HepG2 (cell line): ENCODE data around the gene MAPK11. TPM values are rescaled to one million over a fixed set of nuclear protein-coding genes. Genes with fewer than 3 reads are reported as not detected.
A peak's percentile ranks its signal among the peaks of the same experiment; 100 is the strongest.

Experiments
- CCDC6 ChIP-seq: sonication (generic); formaldehyde crosslinking; IDR thresholded peaks from 2 replicates; pipeline ENCODE4 v1.8.1; 2022; ENCODE audit warnings: mild to moderate bottlenecking, missing genetic modification reagents, moderate library complexity
- GFI1 ChIP-seq: sonication (generic); formaldehyde crosslinking; IDR thresholded peaks from 2 replicates; pipeline ENCODE4 v1.5.0; 2020; ENCODE audit warnings: missing genetic modification reagents, mild to moderate bottlenecking, borderline replicate concordance
- HNF4A ChIP-seq: sonication (generic); formaldehyde crosslinking; IDR thresholded peaks from 2 replicates; pipeline ENCODE4 v1.4.0; 2020; ENCODE audit warnings: missing genetic modification reagents
- HOXA5 ChIP-seq: sonication (generic); formaldehyde crosslinking; IDR thresholded peaks from 2 replicates; pipeline ENCODE4 v1.4.0; 2020; ENCODE audit warnings: missing genetic modification reagents
- KDM5B ChIP-seq: sonication (generic); formaldehyde crosslinking; IDR thresholded peaks from 2 replicates; pipeline ENCODE4 v1.4.0; 2020; ENCODE audit warnings: missing genetic modification reagents, mild to moderate bottlenecking, borderline replicate concordance
- KLF6 ChIP-seq: IDR thresholded peaks from 2 replicates; pipeline ENCODE4 v1.8.0; 2016; ENCODE audit warnings: missing biosample characterization, missing genetic modification reagents
- MTF2 ChIP-seq: sonication (generic); formaldehyde crosslinking; IDR thresholded peaks from 2 replicates; pipeline ENCODE4 v1.5.0; 2020; ENCODE audit warnings: missing genetic modification reagents, borderline replicate concordance
- POLR2G ChIP-seq: fragments of 200-400 bp; formaldehyde crosslinking; IDR thresholded peaks from 2 replicates; pipeline ENCODE4 v1.6.1; 2018; ENCODE audit warnings: mild to moderate bottlenecking, low read depth, low read length, moderate library complexity
- PPARG ChIP-seq: conservative IDR thresholded peaks from 2 replicates; pipeline ENCODE4 v1.6.1; 2016; ENCODE audit warnings: missing biosample characterization, missing genetic modification reagents
- STAT5B ChIP-seq: sonication (generic); formaldehyde crosslinking; IDR thresholded peaks from 2 replicates; pipeline ENCODE4 v1.4.0; 2020; ENCODE audit warnings: missing genetic modification reagents
- ZBTB21 ChIP-seq: sonication (generic); formaldehyde crosslinking; IDR thresholded peaks from 2 replicates; pipeline ENCODE4 v1.4.0; 2020; ENCODE audit warnings: missing genetic modification reagents
- ZNF232 ChIP-seq: sonication (generic); formaldehyde crosslinking; IDR thresholded peaks from 2 replicates; pipeline ENCODE4 v1.4.0; 2020; ENCODE audit warnings: missing genetic modification reagents, borderline replicate concordance
- ZNF331 ChIP-seq: sonication (generic); formaldehyde crosslinking; IDR thresholded peaks from 2 replicates; pipeline ENCODE4 v1.4.0; 2020; ENCODE audit warnings: missing genetic modification reagents
- ZNF460 ChIP-seq: sonication (generic); formaldehyde crosslinking; IDR thresholded peaks from 2 replicates; pipeline ENCODE4 v1.5.1; 2020; ENCODE audit warnings: missing genetic modification reagents, mild to moderate bottlenecking, borderline replicate concordance
- ZNF746 ChIP-seq: sonication (generic); formaldehyde crosslinking; IDR thresholded peaks from 2 replicates; pipeline ENCODE4 v1.8.0; 2022; ENCODE audit warnings: mild to moderate bottlenecking, missing genetic modification reagents
- ZNF747 ChIP-seq: sonication (generic); formaldehyde crosslinking; IDR thresholded peaks from 2 replicates; pipeline ENCODE4 v1.8.1; 2023; ENCODE audit warnings: missing genetic modification reagents, mild to moderate bottlenecking, borderline replicate concordance
- ZNF75D ChIP-seq: sonication (generic); formaldehyde crosslinking; IDR thresholded peaks from 2 replicates; pipeline ENCODE4 v1.8.1; 2023; ENCODE audit warnings: missing genetic modification reagents, mild to moderate bottlenecking, borderline replicate concordance
- polyA plus RNA-seq, 8 experiments: library from polyadenylated mRNA; depleted of rRNA in 3 of 8; stranded (reverse) in 7 of 8; unstranded in 1 of 8; fragments of >200 nt; fragmentation: Illumina TruSeq in 4 of 8; extraction: Trizol in 4 of 8; gene quantifications; 2 replicates each; pipeline versions ENCODE4 v1.2.1 to v1.2.3, GENCODE V29; 2011 to 2016; ENCODE audit warnings: low read depth in 4 of 8, missing spikeins in 1 of 8, mixed read lengths in 1 of 8; ENCODE audit not compliant: insufficient read depth in 1 of 8
- total RNA-seq, 5 experiments: library from RNA; depleted of rRNA; stranded (reverse); fragments of >200 nt; fragmentation: Illumina TruSeq; extraction: Trizol; gene quantifications; 2 replicates each; pipeline ENCODE4 v1.2.3, GENCODE V29; 2016; ENCODE audit warnings: low read depth in 1 of 5
- TF ChIP-seq, protein P1 (sequence below): sonication (generic); formaldehyde crosslinking; conservative IDR thresholded peaks from 2 replicates; pipeline ENCODE4 v1.4.0; 2020; ENCODE audit warnings: missing genetic modification reagents
- TF ChIP-seq, protein P2 (sequence below): sonication (generic); formaldehyde crosslinking; IDR thresholded peaks from 2 replicates; pipeline ENCODE4 v1.5.0; 2020; ENCODE audit warnings: missing genetic modification reagents
- TF ChIP-seq, protein P3 (sequence below): IDR thresholded peaks from 2 replicates; pipeline ENCODE4 v1.6.1; 2016
- TF ChIP-seq, protein P4 (sequence below): sonication (generic); formaldehyde crosslinking; IDR thresholded peaks from 2 replicates; pipeline ENCODE4 v1.4.0; 2020; ENCODE audit warnings: missing genetic modification reagents
- TF ChIP-seq, protein P5 (sequence below): sonication (generic); formaldehyde crosslinking; IDR thresholded peaks from 2 replicates; pipeline ENCODE4 v1.4.0; 2020; ENCODE audit warnings: missing genetic modification reagents, borderline replicate concordance

MAPK11 gene
- total and polyA plus RNA-seq, 2 of the 13 experiments (the other 11 are each of a cell fraction or from before 2014, with no cell fraction given): 0.15 to 0.17 TPM

DNA sequence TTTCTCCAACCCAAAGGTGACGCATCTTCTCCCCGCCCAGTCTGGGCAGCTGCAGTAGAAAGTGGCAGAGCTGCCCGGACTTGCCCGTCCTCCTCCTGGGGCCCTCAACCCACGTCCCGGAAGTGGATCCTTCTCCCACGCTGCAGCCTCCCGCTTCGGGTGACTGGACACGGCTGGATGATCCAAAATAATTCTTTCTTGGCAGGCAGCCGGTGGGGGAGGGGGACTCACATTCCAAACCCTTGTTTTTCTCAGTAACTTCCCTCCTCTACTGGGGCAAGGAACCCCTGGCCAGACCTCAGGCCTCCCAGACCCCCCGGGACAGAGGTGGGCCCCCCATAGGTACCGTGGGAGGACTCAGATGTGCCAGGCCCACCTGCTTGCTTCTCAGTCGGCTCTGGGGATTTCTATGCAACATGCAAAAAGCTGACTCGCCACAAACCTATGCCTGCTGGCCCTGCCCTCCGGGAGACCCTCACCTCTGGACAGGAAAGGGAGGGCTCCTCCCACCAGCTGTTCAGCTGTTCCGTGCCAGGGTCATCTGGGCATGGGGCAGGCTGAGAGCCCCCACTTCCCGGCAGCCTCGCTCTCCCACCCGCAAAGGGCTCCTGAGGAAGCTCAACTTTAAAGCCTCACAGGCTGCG, 35.9 kb upstream of the MAPK11 start (continued):
- TF ChIP-seq, protein P1, sequence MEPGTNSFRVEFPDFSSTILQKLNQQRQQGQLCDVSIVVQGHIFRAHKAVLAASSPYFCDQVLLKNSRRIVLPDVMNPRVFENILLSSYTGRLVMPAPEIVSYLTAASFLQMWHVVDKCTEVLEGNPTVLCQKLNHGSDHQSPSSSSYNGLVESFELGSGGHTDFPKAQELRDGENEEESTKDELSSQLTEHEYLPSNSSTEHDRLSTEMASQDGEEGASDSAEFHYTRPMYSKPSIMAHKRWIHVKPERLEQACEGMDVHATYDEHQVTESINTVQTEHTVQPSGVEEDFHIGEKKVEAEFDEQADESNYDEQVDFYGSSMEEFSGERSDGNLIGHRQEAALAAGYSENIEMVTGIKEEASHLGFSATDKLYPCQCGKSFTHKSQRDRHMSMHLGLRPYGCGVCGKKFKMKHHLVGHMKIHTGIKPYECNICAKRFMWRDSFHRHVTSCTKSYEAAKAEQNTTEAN (CRISPR knock-in tag): no peak
- TF ChIP-seq HOXA5 (no peak), MTF2 (CRISPR knock-in tag) (no peak), STAT5B (no peak), KDM5B (no peak), HNF4A (CRISPR knock-in tag) (no peak), ZNF746 (CRISPR knock-in tag) (peak; percentile 78; the same call in 1 of the 2 replicates), GFI1 (CRISPR knock-in tag) (no peak), KLF6 (CRISPR knock-in tag) (no peak), ZNF460 (no peak), ZNF232 (no peak), ZNF747 (CRISPR knock-in tag) (no peak), PPARG (0 out of 2 replicates have a peak, but pooled peaks have one; percentile 16), ZNF331 (0 out of 2 replicates have a peak, but pooled peaks have one; percentile 12), ZBTB21 (no peak), ZNF75D (CRISPR knock-in tag) (no peak), POLR2G (peak; percentile 67), CCDC6 (CRISPR knock-in tag) (no peak)
- TF ChIP-seq, protein P2, sequence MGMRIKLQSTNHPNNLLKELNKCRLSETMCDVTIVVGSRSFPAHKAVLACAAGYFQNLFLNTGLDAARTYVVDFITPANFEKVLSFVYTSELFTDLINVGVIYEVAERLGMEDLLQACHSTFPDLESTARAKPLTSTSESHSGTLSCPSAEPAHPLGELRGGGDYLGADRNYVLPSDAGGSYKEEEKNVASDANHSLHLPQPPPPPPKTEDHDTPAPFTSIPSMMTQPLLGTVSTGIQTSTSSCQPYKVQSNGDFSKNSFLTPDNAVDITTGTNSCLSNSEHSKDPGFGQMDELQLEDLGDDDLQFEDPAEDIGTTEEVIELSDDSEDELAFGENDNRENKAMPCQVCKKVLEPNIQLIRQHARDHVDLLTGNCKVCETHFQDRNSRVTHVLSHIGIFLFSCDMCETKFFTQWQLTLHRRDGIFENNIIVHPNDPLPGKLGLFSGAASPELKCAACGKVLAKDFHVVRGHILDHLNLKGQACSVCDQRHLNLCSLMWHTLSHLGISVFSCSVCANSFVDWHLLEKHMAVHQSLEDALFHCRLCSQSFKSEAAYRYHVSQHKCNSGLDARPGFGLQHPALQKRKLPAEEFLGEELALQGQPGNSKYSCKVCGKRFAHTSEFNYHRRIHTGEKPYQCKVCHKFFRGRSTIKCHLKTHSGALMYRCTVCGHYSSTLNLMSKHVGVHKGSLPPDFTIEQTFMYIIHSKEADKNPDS (CRISPR knock-in tag): no peak
- TF ChIP-seq, protein P3, sequence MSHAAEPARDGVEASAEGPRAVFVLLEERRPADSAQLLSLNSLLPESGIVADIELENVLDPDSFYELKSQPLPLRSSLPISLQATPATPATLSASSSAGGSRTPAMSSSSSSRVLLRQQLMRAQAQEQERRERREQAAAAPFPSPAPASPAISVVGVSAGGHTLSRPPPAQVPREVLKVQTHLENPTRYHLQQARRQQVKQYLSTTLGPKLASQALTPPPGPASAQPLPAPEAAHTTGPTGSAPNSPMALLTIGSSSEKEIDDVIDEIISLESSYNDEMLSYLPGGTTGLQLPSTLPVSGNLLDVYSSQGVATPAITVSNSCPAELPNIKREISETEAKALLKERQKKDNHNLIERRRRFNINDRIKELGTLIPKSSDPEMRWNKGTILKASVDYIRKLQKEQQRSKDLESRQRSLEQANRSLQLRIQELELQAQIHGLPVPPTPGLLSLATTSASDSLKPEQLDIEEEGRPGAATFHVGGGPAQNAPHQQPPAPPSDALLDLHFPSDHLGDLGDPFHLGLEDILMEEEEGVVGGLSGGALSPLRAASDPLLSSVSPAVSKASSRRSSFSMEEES (CRISPR knock-in tag): no peak; the same call in 1 of the 2 replicates
- TF ChIP-seq, protein P4, sequence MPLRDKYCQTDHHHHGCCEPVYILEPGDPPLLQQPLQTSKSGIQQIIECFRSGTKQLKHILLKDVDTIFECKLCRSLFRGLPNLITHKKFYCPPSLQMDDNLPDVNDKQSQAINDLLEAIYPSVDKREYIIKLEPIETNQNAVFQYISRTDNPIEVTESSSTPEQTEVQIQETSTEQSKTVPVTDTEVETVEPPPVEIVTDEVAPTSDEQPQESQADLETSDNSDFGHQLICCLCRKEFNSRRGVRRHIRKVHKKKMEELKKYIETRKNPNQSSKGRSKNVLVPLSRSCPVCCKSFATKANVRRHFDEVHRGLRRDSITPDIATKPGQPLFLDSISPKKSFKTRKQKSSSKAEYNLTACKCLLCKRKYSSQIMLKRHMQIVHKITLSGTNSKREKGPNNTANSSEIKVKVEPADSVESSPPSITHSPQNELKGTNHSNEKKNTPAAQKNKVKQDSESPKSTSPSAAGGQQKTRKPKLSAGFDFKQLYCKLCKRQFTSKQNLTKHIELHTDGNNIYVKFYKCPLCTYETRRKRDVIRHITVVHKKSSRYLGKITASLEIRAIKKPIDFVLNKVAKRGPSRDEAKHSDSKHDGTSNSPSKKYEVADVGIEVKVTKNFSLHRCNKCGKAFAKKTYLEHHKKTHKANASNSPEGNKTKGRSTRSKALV (CRISPR knock-in tag): no peak
- TF ChIP-seq, protein P5, sequence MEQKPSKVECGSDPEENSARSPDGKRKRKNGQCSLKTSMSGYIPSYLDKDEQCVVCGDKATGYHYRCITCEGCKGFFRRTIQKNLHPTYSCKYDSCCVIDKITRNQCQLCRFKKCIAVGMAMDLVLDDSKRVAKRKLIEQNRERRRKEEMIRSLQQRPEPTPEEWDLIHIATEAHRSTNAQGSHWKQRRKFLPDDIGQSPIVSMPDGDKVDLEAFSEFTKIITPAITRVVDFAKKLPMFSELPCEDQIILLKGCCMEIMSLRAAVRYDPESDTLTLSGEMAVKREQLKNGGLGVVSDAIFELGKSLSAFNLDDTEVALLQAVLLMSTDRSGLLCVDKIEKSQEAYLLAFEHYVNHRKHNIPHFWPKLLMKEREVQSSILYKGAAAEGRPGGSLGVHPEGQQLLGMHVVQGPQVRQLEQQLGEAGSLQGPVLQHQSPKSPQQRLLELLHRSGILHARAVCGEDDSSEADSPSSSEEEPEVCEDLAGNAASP (CRISPR knock-in tag): no peak
